HFF-Myc (cell line): ENCODE results near the gene RPL7A.

Experiments
- DNase-seq: peaks from one replicate; pipeline ENCODE4 v3.0.0-alpha.2; 2011; ENCODE audit warnings: low read depth; ENCODE audit errors: extremely low read depth
- H3K4me3 ChIP-seq: replicated peaks from 2 replicates; pipeline ENCODE4 v1.5.1; 2011; ENCODE audit warnings: low read depth, mild to moderate bottlenecking, control low read depth, low read length
- CTCF ChIP-seq: IDR thresholded peaks from 2 replicates; pipeline ENCODE4 v1.5.1; 2012; ENCODE audit warnings: mild to moderate bottlenecking, low read depth, low read length, control low read depth; ENCODE audit errors: missing control alignments

Gene RPL7A

GRCh38 chr9:133342069-133342406 is 6.0 kb upstream of the RPL7A start:
- DNase-seq = no peak
- TF ChIP-seq CTCF = peak; percentile 42
- no peak overlapping the region for H3K4me3 ChIP-seq

- peak; percentile 42 for TF ChIP-seq CTCF
- DNase-seq = no peak
- no peak overlapping the region for H3K4me3 ChIP-seq
These were observed 5.4 kb upstream of the RPL7A start for GRCh38 chr9:133342570-133342969.

- TF ChIP-seq CTCF = no peak
- H3K4me3 ChIP-seq = no peak overlapping the region
- no peak for DNase-seq
These were observed 3.9 kb upstream of the RPL7A start for GRCh38 chr9:133344071-133344470.

GRCh38 chr9:133344979-133345378 is 3.0 kb upstream of the RPL7A start:
- no peak for TF ChIP-seq CTCF
- no peak for DNase-seq
- no peak overlapping the region for H3K4me3 ChIP-seq

- no peak overlapping the region for H3K4me3 ChIP-seq
- no peak for DNase-seq
- TF ChIP-seq CTCF = no peak
These were observed 2.4 kb upstream of the RPL7A start for GRCh38 chr9:133345596-133345995.

- no peak for TF ChIP-seq CTCF
- DNase-seq = no peak
- H3K4me3 ChIP-seq = peak overlapping the region; percentile 100
These were observed 1.8 kb upstream of the RPL7A start for GRCh38 chr9:133346021-133346785.

- H3K4me3 ChIP-seq = peak overlapping the region; percentile 100
- no peak for DNase-seq
- TF ChIP-seq CTCF = no peak
These were observed 468 bp upstream of the RPL7A start for GRCh38 chr9:133347515-133347984.
